SU-DHL-6 (cell line): ENCODE data around the gene ARHGAP45.

Source experiments
- EZH2phosphoT487 ChIP-seq: fragments of 200-600 bp; sonication (generic), shearing (Covaris generic); conservative IDR thresholded peaks from 2 replicates; pipeline ENCODE4 v1.6.1; 2018; ENCODE audit warnings: mild to moderate bottlenecking, antibody characterized with exemption, low read length, moderate library complexity, mixed read lengths
- TF ChIP-seq, protein P1 (sequence below): fragments of 200-600 bp; sonication (generic); IDR thresholded peaks from one replicate; pipeline ENCODE4 v1.5.1; 2017; ENCODE audit warnings: antibody characterized with exemption, mild to moderate bottlenecking, low read length, moderate library complexity; ENCODE audit not compliant: insufficient read depth, poor library complexity, severe bottlenecking

DNA sequence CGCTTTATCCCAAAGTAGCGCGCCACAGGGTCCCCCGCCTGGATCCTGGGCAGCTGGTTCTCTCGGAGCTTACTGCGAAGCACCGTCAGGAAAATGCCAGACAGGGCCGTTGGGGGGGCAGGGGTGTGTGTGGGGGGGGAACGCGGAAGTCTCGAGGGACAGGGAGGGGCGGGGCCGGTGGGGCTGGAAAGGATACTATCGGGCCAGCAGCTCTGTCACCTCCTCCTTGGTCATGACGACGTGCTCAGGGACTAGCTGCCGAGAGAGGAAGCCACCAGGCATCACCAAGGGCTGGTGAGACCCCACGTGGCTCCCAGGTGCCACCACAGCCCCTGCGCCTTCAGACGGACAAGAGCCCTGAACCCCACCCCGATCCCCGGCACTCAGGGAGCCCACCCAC lies 22.9 kb downstream of the ARHGAP45 start:
- TF ChIP-seq, protein P1, sequence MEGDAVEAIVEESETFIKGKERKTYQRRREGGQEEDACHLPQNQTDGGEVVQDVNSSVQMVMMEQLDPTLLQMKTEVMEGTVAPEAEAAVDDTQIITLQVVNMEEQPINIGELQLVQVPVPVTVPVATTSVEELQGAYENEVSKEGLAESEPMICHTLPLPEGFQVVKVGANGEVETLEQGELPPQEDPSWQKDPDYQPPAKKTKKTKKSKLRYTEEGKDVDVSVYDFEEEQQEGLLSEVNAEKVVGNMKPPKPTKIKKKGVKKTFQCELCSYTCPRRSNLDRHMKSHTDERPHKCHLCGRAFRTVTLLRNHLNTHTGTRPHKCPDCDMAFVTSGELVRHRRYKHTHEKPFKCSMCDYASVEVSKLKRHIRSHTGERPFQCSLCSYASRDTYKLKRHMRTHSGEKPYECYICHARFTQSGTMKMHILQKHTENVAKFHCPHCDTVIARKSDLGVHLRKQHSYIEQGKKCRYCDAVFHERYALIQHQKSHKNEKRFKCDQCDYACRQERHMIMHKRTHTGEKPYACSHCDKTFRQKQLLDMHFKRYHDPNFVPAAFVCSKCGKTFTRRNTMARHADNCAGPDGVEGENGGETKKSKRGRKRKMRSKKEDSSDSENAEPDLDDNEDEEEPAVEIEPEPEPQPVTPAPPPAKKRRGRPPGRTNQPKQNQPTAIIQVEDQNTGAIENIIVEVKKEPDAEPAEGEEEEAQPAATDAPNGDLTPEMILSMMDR, result no peak
- no peak for TF ChIP-seq EZH2phosphoT487
